ENCODE data around the gene CDH4. TPM values are rescaled to one million over a fixed set of nuclear protein-coding genes. Genes with fewer than 3 reads are reported as not detected.

The CDH4 gene
- total RNA-seq, 2 experiments from 2014 or later: not detected

DNA sequence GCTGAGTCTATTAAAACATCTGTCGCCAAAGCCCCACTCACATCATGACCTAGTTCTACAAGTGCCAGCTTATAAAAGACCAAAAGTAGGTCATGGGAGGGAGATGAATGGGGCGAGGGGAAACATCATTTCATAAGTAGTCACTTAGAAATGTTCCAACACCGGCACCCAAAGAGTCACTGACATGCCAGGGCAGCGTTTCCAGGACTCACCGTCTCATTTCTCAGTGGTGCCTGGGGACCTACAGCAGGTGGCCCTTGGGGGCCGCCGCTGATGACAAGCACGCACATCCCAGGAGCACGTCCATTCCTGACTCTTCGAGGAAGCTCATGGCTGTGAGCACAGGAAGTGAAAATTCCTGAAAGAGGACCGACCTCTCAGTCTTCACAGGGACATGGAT is 260.4 kb downstream of the CDH4 start:
- peaks cover 8% of the 10 kb centered on the region for H3K4me1 ChIP-seq (ENCODE audit: insufficient read depth, low read length, poor library complexity, severe bottlenecking)
- H2AFZ ChIP-seq (ENCODE audit: low read length): no peak overlapping the region
- ChIA-PET CTCF (ENCODE audit: unreplicated experiment) (no interaction called here), POLR2A (interaction anchor here (0.5 kb wide), 1 partner anchor 739 kb away, joined by 3 read pairs; no protein-coding TSS in a partner anchor)
- TF ChIP-seq, protein P1, sequence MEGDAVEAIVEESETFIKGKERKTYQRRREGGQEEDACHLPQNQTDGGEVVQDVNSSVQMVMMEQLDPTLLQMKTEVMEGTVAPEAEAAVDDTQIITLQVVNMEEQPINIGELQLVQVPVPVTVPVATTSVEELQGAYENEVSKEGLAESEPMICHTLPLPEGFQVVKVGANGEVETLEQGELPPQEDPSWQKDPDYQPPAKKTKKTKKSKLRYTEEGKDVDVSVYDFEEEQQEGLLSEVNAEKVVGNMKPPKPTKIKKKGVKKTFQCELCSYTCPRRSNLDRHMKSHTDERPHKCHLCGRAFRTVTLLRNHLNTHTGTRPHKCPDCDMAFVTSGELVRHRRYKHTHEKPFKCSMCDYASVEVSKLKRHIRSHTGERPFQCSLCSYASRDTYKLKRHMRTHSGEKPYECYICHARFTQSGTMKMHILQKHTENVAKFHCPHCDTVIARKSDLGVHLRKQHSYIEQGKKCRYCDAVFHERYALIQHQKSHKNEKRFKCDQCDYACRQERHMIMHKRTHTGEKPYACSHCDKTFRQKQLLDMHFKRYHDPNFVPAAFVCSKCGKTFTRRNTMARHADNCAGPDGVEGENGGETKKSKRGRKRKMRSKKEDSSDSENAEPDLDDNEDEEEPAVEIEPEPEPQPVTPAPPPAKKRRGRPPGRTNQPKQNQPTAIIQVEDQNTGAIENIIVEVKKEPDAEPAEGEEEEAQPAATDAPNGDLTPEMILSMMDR (conservative IDR thresholded peaks at IDR 0.05; ENCODE audit: low read length): no peak
- TF ChIP-seq EZH2phosphoT487 (IDR thresholded peaks at IDR 0.05; ENCODE audit: borderline replicate concordance, low read depth, low read length): no peak
- no peaks in the 10 kb centered on the region for H3K36me3 ChIP-seq (ENCODE audit: insufficient read depth, low read length)
- no peak overlapping the region for H3K27ac ChIP-seq (ENCODE audit: low read depth, low read length, poor library complexity, severe bottlenecking)
- intact Hi-C loops (cut with micrococcal nuclease; ENCODE audit: unreplicated experiment): no loop called here
- H3K4me2 ChIP-seq (ENCODE audit: low read length): no peak overlapping the region
- H3K79me2 ChIP-seq (ENCODE audit: insufficient read depth, low read depth, low read length): no peaks in the 10 kb centered on the region
- H3K9me3 ChIP-seq (ENCODE audit: low read length): no peaks in the 10 kb centered on the region
- H3K4me3 ChIP-seq (ENCODE audit: low read depth, low read length, poor library complexity, severe bottlenecking): no peak overlapping the region
- no TSS peak for BruUV-seq (replicated peaks)
- no peaks in the 10 kb centered on the region for H4K20me1 ChIP-seq (ENCODE audit: insufficient read depth, low read length)
- DNase-seq (ENCODE audit: low spot score): no peak
- H3K9me2 ChIP-seq (ENCODE audit: insufficient read depth, low read length): no peaks in the 10 kb centered on the region

DNA sequence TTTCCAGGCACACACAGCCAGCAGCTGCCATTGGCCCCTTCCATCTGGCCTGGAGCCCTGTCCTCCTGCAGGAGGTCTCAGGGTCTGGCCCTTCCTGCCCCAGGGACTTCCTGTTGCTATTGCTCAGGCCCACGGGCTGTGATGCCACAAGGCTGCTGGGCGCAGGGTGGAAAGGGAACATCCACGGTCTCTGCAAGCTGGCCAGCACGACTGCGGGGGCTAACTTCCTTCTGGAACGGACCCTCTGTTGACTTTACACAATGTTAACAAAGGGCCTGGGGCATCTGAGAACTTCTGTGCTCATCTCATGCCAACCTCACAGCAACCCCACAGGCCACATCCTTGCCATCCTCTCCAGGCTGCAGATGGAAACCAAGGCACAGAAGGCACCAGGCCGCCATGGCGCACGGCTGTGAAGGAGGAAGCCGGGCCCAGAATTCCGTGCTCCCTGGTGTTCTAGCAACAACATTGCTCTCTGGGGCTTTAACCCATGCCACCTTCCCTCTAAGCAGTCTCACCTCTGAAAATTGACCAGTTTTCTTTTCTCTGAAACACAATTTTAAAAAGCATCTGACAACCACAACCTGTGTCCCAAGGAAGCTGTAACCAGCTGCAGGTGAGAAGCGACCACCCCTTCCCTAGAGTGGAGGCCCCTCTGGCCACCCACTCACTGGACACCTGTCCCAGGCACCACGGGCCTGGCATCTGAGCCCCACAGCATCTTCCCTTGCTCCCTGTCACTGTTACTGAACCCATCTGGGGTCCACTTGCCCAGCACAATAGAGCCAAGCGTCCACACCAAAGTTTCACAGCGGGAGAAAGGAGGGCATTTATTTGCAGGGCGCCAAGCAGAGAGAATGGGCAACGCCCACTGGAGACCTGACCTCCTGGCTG is 261.3 kb downstream of the CDH4 start:
- no peaks in the 10 kb centered on the region for H3K9me3 ChIP-seq (ENCODE audit: low read length)
- H3K27ac ChIP-seq (ENCODE audit: low read depth, low read length, poor library complexity, severe bottlenecking): no peak overlapping the region
- peaks cover 8% of the 10 kb centered on the region for H3K4me1 ChIP-seq (ENCODE audit: insufficient read depth, low read length, poor library complexity, severe bottlenecking)
- 0 out of 2 replicates have a peak overlapping the region, but pooled peaks have one; percentile 8 for H2AFZ ChIP-seq (ENCODE audit: low read length)
- TF ChIP-seq, protein P1 (conservative IDR thresholded peaks at IDR 0.05; ENCODE audit: low read length): no peak
- no peak for TF ChIP-seq EZH2phosphoT487 (IDR thresholded peaks at IDR 0.05; ENCODE audit: borderline replicate concordance, low read depth, low read length)
- H3K4me2 ChIP-seq (ENCODE audit: low read length): no peak overlapping the region
- no peak overlapping the region for H3K4me3 ChIP-seq (ENCODE audit: low read depth, low read length, poor library complexity, severe bottlenecking)
- intact Hi-C loops (cut with micrococcal nuclease; ENCODE audit: unreplicated experiment): no loop called here
- no TSS peak for BruUV-seq (replicated peaks)
- ChIA-PET CTCF (ENCODE audit: unreplicated experiment) (no interaction called here), POLR2A (interaction anchor here (0.5 kb wide), 1 partner anchor 740 kb away, joined by 3 read pairs; no protein-coding TSS in a partner anchor)
- H3K79me2 ChIP-seq (ENCODE audit: insufficient read depth, low read depth, low read length): no peaks in the 10 kb centered on the region
- DNase-seq (ENCODE audit: low spot score): no peak
- H3K9me2 ChIP-seq (ENCODE audit: insufficient read depth, low read length): no peaks in the 10 kb centered on the region
- H4K20me1 ChIP-seq (ENCODE audit: insufficient read depth, low read length): no peaks in the 10 kb centered on the region
- no peaks in the 10 kb centered on the region for H3K36me3 ChIP-seq (ENCODE audit: insufficient read depth, low read length)

DNA sequence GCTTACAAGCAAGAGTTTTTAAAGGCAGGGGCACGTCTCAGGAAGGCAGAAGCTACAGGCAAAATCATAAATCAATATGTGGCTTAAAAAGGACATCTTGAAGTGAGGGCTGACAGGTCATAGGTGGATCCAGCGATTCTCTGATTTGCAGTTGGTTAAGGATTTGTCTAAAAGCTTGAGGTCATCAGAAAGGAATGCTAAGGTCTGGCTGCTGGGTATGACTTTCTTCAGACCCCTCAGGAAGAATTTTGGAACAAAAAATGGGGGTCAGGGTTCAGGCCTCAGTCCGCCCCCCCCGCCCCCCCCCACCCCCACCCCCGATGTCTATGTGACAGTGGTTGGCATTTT is 261.9 kb downstream of the CDH4 start:
- no peak for DNase-seq (ENCODE audit: low spot score)
- H3K4me2 ChIP-seq (ENCODE audit: low read length): no peak overlapping the region
- intact Hi-C loops (cut with micrococcal nuclease; ENCODE audit: unreplicated experiment): no loop called here
- TF ChIP-seq EZH2phosphoT487 (IDR thresholded peaks at IDR 0.05; ENCODE audit: borderline replicate concordance, low read depth, low read length): no peak
- TF ChIP-seq, protein P1 (conservative IDR thresholded peaks at IDR 0.05; ENCODE audit: low read length): no peak
- no peaks in the 10 kb centered on the region for H3K9me3 ChIP-seq (ENCODE audit: low read length)
- no peak overlapping the region for H3K27ac ChIP-seq (ENCODE audit: low read depth, low read length, poor library complexity, severe bottlenecking)
- peaks cover 8% of the 10 kb centered on the region for H3K4me1 ChIP-seq (ENCODE audit: insufficient read depth, low read length, poor library complexity, severe bottlenecking)
- H4K20me1 ChIP-seq (ENCODE audit: insufficient read depth, low read length): no peaks in the 10 kb centered on the region
- no peaks in the 10 kb centered on the region for H3K36me3 ChIP-seq (ENCODE audit: insufficient read depth, low read length)
- no peaks in the 10 kb centered on the region for H3K79me2 ChIP-seq (ENCODE audit: insufficient read depth, low read depth, low read length)
- CTCF ChIA-PET (ENCODE audit: unreplicated experiment): no interaction called here
- H2AFZ ChIP-seq (ENCODE audit: low read length): no peak overlapping the region
- no peaks in the 10 kb centered on the region for H3K9me2 ChIP-seq (ENCODE audit: insufficient read depth, low read length)
- no TSS peak for BruUV-seq (replicated peaks)
- POLR2A ChIA-PET: no interaction called here
- no peak overlapping the region for H3K4me3 ChIP-seq (ENCODE audit: low read depth, low read length, poor library complexity, severe bottlenecking)

Measured in OCI-LY7 (cell line).